ENCODE results near the gene SMOC2.

DNA sequence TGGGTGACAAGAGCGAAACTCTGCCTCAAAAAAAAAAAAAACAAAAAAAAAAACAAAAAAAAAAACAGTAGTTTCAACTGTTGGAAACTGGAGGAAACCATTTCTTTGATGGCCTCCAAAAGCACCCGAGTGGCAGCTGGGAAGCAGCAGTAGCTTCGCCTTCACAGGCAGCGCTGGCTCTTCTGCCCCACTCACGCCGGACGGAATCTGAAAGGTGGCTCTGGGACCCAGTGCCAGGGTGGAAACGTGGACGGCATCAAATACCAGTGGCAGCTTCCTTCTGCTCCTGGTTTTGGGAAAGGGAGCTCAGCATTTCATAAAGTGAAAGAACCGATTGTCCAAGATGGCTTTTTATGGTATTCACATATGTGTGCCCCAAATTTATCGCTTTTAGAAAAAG, 159.4 kb downstream of the SMOC2 start:
- TF ChIP-seq, protein P1, sequence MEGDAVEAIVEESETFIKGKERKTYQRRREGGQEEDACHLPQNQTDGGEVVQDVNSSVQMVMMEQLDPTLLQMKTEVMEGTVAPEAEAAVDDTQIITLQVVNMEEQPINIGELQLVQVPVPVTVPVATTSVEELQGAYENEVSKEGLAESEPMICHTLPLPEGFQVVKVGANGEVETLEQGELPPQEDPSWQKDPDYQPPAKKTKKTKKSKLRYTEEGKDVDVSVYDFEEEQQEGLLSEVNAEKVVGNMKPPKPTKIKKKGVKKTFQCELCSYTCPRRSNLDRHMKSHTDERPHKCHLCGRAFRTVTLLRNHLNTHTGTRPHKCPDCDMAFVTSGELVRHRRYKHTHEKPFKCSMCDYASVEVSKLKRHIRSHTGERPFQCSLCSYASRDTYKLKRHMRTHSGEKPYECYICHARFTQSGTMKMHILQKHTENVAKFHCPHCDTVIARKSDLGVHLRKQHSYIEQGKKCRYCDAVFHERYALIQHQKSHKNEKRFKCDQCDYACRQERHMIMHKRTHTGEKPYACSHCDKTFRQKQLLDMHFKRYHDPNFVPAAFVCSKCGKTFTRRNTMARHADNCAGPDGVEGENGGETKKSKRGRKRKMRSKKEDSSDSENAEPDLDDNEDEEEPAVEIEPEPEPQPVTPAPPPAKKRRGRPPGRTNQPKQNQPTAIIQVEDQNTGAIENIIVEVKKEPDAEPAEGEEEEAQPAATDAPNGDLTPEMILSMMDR (optimal IDR thresholded peaks at IDR 0.05 in 1 of 3, IDR thresholded peaks at IDR 0.05 in 1 of 3, conservative IDR thresholded peaks at IDR 0.05 in 1 of 3; ENCODE audit: extremely low read depth in 1 of 3, insufficient read depth in 2 of 3, low read length in 3 of 3): no peak
- TF ChIP-seq EZH2 (IDR thresholded peaks at IDR 0.05; ENCODE audit: low read length): no peak
